ENCODE results near the gene HOXA6.

The HOXA6 gene

GRCh38 chr7:27117887-27118491, 29.6 kb downstream of the HOXA6 start:
- H3K4me3 ChIP-seq (ENCODE audit: low read length) = no peak overlapping the region
- TF ChIP-seq ZNF274 (IDR thresholded peaks at IDR 0.05; ENCODE audit: low read depth, low read length) = no peak

- H3K4me3 ChIP-seq (ENCODE audit: low read length) = no peak overlapping the region
- no peak for TF ChIP-seq ZNF274 (IDR thresholded peaks at IDR 0.05; ENCODE audit: low read depth, low read length)
These were observed 30.4 kb downstream of the HOXA6 start for GRCh38 chr7:27116962-27117886.

DNA sequence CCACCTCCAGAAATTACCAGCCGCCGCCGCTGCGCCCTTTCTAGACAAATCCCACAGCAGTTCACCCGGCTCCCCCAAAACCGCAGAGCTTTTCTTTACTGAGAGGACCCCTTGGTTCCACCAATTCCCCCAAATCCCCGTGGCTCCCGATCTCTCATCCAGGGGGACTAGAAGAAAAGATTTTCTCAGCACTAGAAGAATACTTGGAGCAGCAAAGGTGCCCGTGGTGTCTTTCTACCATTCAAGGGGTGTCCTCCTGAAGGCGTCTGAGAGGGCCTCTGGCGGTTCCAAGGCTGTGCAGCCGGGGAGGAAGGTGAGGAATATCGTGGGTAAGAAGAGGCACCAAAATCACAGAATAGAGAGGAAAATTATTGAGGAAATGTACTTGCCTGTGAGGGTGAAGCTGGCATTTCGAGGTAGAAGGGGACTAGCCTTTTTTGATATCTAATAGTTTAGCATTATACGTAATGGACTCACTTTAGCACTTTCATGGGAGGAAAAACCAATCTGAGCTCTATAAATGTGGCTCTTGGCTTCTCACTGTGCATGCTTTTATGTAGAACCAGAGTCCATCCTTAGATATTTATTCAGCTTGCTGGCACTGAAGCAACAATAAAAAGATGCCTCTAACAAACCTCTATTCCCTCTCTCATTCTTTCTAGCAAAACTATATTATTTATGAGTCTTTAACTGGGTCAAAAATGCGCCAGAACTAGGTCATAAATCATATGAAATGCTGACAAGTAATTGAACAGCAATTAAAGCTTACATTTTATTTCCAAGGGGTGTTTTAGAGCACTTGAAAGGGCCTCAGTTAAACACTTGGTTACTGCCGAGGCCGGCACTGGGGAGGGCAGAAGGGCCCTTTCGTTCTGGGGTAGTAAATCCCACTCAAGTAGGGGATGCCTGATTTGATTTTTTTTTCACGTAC, 31.3 kb downstream of the HOXA6 start:
- TF ChIP-seq ZNF274 (IDR thresholded peaks at IDR 0.05; ENCODE audit: low read depth, low read length) = no peak
- H3K4me3 ChIP-seq (ENCODE audit: low read length) = no peak overlapping the region

DNA sequence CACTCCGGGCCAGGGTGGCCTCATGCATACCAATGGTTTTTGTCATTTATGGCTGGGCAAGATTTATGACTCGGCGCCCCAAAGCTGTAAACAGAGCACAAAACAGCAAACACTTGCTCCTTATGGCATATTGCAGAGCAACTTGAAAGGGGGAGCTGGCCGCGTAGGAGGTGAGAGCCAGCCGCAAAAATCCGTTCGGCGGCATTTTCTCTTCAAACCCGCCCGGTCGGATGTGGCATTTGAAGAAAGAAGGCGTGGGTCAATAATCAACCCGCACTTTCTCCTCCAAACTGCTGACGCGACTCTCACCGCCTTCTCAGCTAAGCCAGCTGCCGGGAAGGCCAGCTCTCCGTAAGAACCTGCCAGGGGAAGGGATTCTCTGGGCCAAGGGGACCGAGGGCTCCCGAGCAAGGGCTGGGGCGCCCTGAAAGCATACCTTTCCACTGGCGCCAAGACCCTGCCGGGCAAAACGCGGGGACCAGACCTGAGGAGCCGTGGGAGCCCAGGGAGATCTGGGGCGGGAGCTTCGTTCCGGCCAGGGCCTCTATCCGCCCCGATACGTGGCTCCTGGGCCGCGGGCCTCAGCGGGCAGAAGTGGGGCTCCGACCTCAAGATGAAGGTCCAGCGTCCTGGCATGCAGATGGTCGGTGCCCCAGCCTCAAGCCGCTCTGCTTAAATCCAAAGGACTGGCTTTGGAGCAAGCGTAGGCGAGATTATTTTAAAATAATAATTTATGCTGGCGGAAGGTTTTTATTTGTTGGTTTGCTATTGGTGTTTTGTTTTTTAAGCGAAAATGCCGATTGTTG, 32.1 kb downstream of the HOXA6 start:
- TF ChIP-seq ZNF274 (IDR thresholded peaks at IDR 0.05; ENCODE audit: low read depth, low read length) = no peak
- H3K4me3 ChIP-seq (ENCODE audit: low read length) = no peak overlapping the region

GRCh38 chr7:27114881-27115220, 32.7 kb downstream of the HOXA6 start:
- TF ChIP-seq ZNF274 (IDR thresholded peaks at IDR 0.05; ENCODE audit: low read depth, low read length) = no peak
- no peak overlapping the region for H3K4me3 ChIP-seq (ENCODE audit: low read length)

GRCh38 chr7:27113991-27114769, 33.4 kb downstream of the HOXA6 start:
- no peak for TF ChIP-seq ZNF274 (IDR thresholded peaks at IDR 0.05; ENCODE audit: low read depth, low read length)
- H3K4me3 ChIP-seq (ENCODE audit: low read length) = peak overlapping the region; percentile 6; the same call in 1 of the 2 replicates

DNA sequence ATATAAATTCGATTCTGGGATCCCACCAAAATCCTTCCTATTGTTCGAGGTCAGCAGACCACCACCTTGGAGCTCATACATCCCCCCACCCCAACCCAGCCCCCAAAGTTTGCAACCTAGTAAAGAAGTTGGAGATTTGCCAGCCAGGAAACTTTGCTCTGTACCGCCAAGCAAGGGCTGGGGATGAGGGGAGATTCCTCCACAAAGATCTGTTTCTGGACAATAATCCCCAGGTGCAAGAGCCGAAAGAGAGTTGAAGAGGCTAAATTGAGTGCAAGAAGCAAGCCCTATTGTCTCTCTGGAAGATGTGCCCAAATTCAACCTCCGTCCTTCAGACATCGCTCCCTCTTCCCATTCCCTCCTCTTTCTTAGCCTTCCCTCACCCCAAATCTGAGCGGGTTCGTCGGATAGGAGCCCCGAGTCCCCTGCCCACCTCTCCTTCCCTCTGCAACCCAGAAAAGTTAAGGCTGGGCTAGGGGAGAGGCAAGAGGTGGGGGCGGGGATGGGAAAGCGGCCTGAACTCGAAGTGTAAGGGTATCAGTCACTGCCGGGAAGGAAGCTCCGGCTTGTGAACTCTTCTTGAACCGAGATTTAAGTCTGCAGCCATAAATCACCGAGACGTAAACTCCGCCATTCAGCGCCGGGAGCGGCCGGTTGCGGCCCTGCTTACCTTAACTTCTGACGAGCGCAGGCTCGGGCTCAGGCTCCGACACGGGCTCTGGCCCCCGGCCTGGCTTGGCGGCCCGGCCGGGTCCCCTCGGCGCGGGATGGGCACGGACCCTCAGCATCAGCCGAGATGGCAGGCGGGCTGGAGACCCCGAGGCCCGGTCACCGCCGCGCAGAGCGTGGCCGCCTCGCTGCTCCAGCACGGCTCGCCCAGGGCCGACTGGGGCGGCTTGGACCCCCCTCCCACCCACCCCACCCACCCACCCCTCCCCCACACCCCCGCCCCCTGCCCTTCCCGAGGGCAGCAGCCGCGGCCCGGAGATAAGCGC, 34.3 kb downstream of the HOXA6 start:
- no peak for TF ChIP-seq ZNF274 (IDR thresholded peaks at IDR 0.05; ENCODE audit: low read depth, low read length)
- H3K4me3 ChIP-seq (ENCODE audit: low read length) = peak overlapping the region; percentile 23; the same call in 1 of the 2 replicates

DNA sequence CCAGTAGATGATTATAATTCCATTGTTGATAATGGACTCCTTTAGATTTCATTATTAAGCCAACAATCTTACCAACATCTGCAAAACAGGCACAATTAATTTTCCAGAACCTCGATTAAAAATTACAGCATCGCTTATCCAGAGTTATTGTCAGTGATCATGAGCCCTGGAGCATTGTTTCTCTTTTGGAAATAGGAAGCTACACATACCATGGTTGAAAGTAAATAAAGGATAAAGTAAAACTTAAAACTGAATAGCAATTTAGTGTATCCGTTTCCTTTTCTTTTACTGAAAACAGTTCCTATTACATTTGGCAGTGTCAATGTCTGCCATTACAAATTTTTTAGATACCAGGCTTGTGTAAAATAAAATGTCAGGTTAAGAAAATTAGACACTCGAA, 35.2 kb downstream of the HOXA6 start:
- TF ChIP-seq ZNF274 (IDR thresholded peaks at IDR 0.05; ENCODE audit: low read depth, low read length) = no peak
- H3K4me3 ChIP-seq (ENCODE audit: low read length) = peak overlapping the region; percentile 23; the same call in 1 of the 2 replicates

GRCh38 chr7:27111751-27112277, 35.8 kb downstream of the HOXA6 start:
- no peak for TF ChIP-seq ZNF274 (IDR thresholded peaks at IDR 0.05; ENCODE audit: low read depth, low read length)
- H3K4me3 ChIP-seq (ENCODE audit: low read length) = no peak overlapping the region

- no peak overlapping the region for H3K4me3 ChIP-seq (ENCODE audit: low read length)
- no peak for TF ChIP-seq ZNF274 (IDR thresholded peaks at IDR 0.05; ENCODE audit: low read depth, low read length)
These were observed 36.4 kb downstream of the HOXA6 start for GRCh38 chr7:27111042-27111750.
